Trophoblast cell (in vitro differentiated cells and primary cell): ENCODE results near the gene BBX.

Experiments
- DNase-seq, 2 donors: peaks; one replicate each; pipeline ENCODE4 v3.0.0-alpha.2; 2016
- H2AFZ ChIP-seq: 2 replicates; pipeline ENCODE4 v1.6.1; 2013; ENCODE audit warnings: low read length, moderate library complexity, mild to moderate bottlenecking; ENCODE audit not compliant: insufficient read depth, poor library complexity
- H2AK5ac ChIP-seq: 2 replicates; pipeline ENCODE4 v1.6.1; 2013; ENCODE audit warnings: mild to moderate bottlenecking, low read length
- H2BK120ac ChIP-seq: 2 replicates; pipeline ENCODE4 v1.6.1; 2013; ENCODE audit warnings: low read length, mild to moderate bottlenecking, moderate library complexity; ENCODE audit not compliant: insufficient read depth, poor library complexity
- H2BK12ac ChIP-seq: 2 replicates; pipeline ENCODE4 v1.6.1; 2013; ENCODE audit warnings: mild to moderate bottlenecking, low read length, moderate library complexity
- H2BK5ac ChIP-seq: 2 replicates; pipeline ENCODE4 v1.6.1; 2013; ENCODE audit warnings: low read length, low read depth, moderate library complexity, mild to moderate bottlenecking; ENCODE audit not compliant: poor library complexity
- H3K14ac ChIP-seq: 2 replicates; pipeline ENCODE4 v1.6.1; 2013; ENCODE audit warnings: mild to moderate bottlenecking, low read length
- H3K18ac ChIP-seq: 2 replicates; pipeline ENCODE4 v1.6.1; 2013; ENCODE audit warnings: mild to moderate bottlenecking, low read length
- H3K23ac ChIP-seq: 2 replicates; pipeline ENCODE4 v1.6.1; 2013; ENCODE audit warnings: low read length
- H3K27ac ChIP-seq: 2 replicates; pipeline ENCODE4 v1.5.1; 2013; ENCODE audit warnings: low read depth, mild to moderate bottlenecking, inconsistent platforms, low read length, moderate library complexity
- H3K27me3 ChIP-seq: 2 replicates; pipeline ENCODE4 v1.6.1; 2013; ENCODE audit warnings: inconsistent platforms, mild to moderate bottlenecking, low read length, moderate library complexity; ENCODE audit not compliant: insufficient read depth
- H3K36me3 ChIP-seq, 2 experiments: 1 replicate in 1 of 2; 2 replicates in 1 of 2; pipeline ENCODE4 v1.6.1; 2013; ENCODE audit warnings: low read length in 2 of 2, mild to moderate bottlenecking in 2 of 2, moderate library complexity in 1 of 2; ENCODE audit not compliant: insufficient read depth in 2 of 2, control insufficient read depth in 1 of 2
- H3K4ac ChIP-seq: 2 replicates; pipeline ENCODE4 v1.6.1; 2013; ENCODE audit warnings: low read depth, mild to moderate bottlenecking, low read length, moderate library complexity
- H3K4me1 ChIP-seq, 2 experiments: 1 replicate in 1 of 2; 2 replicates in 1 of 2; pipeline ENCODE4 v1.6.1; 2013; ENCODE audit warnings: low read length in 2 of 2, mild to moderate bottlenecking in 2 of 2, moderate library complexity in 1 of 2; ENCODE audit not compliant: insufficient read depth in 2 of 2, control insufficient read depth in 1 of 2
- H3K4me2 ChIP-seq: 2 replicates; pipeline ENCODE4 v1.6.1; 2013; ENCODE audit warnings: inconsistent platforms, mild to moderate bottlenecking, low read length, moderate library complexity
- H3K4me3 ChIP-seq: 2 replicates; pipeline ENCODE4 v1.5.1; 2013; ENCODE audit warnings: mild to moderate bottlenecking, low read depth, low read length, inconsistent platforms
- H3K79me1 ChIP-seq: one replicate; pipeline ENCODE4 v1.6.1; 2013; ENCODE audit warnings: low read length
- H3K79me2 ChIP-seq: 2 replicates; pipeline ENCODE4 v1.6.1; 2013; ENCODE audit warnings: low read length, mild to moderate bottlenecking; ENCODE audit not compliant: control insufficient read depth, insufficient read depth, poor library complexity
- H3K9ac ChIP-seq: 2 replicates; pipeline ENCODE4 v1.6.1; 2013; ENCODE audit warnings: mild to moderate bottlenecking, low read length
- H3K9me3 ChIP-seq: 2 replicates; pipeline ENCODE4 v1.6.1; 2013; ENCODE audit warnings: low read depth, mild to moderate bottlenecking, control low read depth, inconsistent platforms, low read length; ENCODE audit not compliant: insufficient read depth
- H4K12ac ChIP-seq: 2 replicates; pipeline ENCODE4 v1.6.1; 2013; ENCODE audit warnings: low read depth, mild to moderate bottlenecking, low read length, moderate library complexity
- H4K8ac ChIP-seq: 2 replicates; pipeline ENCODE4 v1.6.1; 2013; ENCODE audit warnings: low read depth, mild to moderate bottlenecking, low read length, moderate library complexity
- H4K91ac ChIP-seq: one replicate; pipeline ENCODE4 v1.6.1; 2013; ENCODE audit warnings: low read depth, mild to moderate bottlenecking, low read length, moderate library complexity
- WGBS: extraction: QIAGEN DNeasy Blood & Tissue Kit; methylation state at CpG from one replicate; pipeline ENCODE4 v1.1.7; 2013; ENCODE audit warnings: missing lambda C conversion rate; ENCODE audit not compliant: insufficient read length, insufficient coverage; ENCODE audit errors: extremely low coverage; 5-methylcytosine and 5-hydroxymethylcytosine counted together

BBX gene

DNA sequence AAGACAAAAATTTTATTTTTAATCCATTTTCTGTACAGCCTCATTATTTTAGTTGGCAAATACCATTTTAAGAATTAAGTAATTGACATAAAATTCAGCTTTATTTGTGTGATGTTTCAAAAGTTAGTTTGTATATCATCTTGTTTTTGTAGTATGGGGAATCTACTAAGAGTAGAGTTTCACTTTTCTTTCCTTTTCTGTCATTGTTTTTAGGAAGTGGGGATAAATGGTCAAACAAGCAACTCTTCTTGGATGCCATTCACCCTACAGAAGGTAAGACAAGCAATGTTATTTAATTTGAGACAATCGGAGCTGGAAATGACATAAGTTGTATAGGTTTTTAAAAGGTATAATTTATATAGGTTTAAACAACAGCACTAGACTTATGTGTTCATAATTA lies 268.3 kb downstream of the BBX start:
- WGBS = no CpG with 5 or more reads among the region's 1 CpG
- Histone ChIP-seq H3K27ac (no peak overlapping the region), H3K9ac (no peak overlapping the region), H2AFZ (no peak overlapping the region), H2BK5ac (no peak overlapping the region), H3K4me3 (no peak overlapping the region), H4K8ac (no peak overlapping the region), H3K23ac (no peak overlapping the region), H4K91ac (no peak overlapping the region), H3K4me1 (no peaks in the 10 kb centered on the region), H3K18ac (no peak overlapping the region), H3K79me1 (no peaks in the 10 kb centered on the region), H2AK5ac (no peak overlapping the region), H2BK12ac (no peak overlapping the region), H4K12ac (no peak overlapping the region), H3K36me3 (peaks cover 6 to 8% of the 10 kb centered on the region in 2 experiments), H2BK120ac (no peak overlapping the region), H3K4ac (no peak overlapping the region), H3K9me3 (no peaks in the 10 kb centered on the region), H3K27me3 (no peaks in the 10 kb centered on the region), H3K79me2 (no peaks in the 10 kb centered on the region), H3K4me2 (no peak overlapping the region), H3K14ac (no peak overlapping the region)
- DNase-seq = no peak

DNA sequence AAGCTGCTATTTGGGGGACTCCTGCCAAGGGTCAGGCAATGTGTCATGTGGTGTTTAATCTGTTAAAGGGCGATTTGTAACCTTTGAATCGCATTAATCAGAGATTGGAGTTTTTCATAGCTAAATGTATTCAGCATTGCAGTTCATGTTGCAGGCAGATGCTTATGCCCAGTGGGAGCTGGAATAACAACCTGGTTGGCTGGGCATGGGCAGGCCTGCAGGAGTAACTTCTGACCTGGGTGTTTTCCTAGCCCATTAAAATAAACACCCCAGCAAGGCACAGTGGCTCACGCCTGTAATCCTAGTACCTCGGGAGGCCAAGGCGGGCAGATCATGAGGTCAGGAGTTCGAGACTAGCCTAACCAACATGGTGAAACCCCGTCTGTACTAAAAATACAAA lies 268.7 kb downstream of the BBX start:
- H3K79me2 ChIP-seq = no peaks in the 10 kb centered on the region
- no peak for DNase-seq
- H2BK120ac ChIP-seq = no peak overlapping the region
- no peak overlapping the region for H3K4me3 ChIP-seq
- no peaks in the 10 kb centered on the region for H3K4me1 ChIP-seq
- H2AK5ac ChIP-seq = no peak overlapping the region
- H3K23ac ChIP-seq = no peak overlapping the region
- H3K27ac ChIP-seq = no peak overlapping the region
- no peak overlapping the region for H2BK5ac ChIP-seq
- no peak overlapping the region for H4K91ac ChIP-seq
- H3K4me2 ChIP-seq = no peak overlapping the region
- H3K9ac ChIP-seq = no peak overlapping the region
- no peak overlapping the region for H3K18ac ChIP-seq
- no peak overlapping the region for H3K4ac ChIP-seq
- H3K9me3 ChIP-seq = no peaks in the 10 kb centered on the region
- H3K79me1 ChIP-seq = no peaks in the 10 kb centered on the region
- no peak overlapping the region for H3K14ac ChIP-seq
- H2AFZ ChIP-seq = no peak overlapping the region
- no CpG with 5 or more reads among the region's 7 CpGs for WGBS
- no peaks in the 10 kb centered on the region for H3K27me3 ChIP-seq
- no peak overlapping the region for H2BK12ac ChIP-seq
- no peak overlapping the region for H4K8ac ChIP-seq
- H4K12ac ChIP-seq = no peak overlapping the region
- H3K36me3 ChIP-seq = peaks cover 6 to 8% of the 10 kb centered on the region in 2 experiments

DNA sequence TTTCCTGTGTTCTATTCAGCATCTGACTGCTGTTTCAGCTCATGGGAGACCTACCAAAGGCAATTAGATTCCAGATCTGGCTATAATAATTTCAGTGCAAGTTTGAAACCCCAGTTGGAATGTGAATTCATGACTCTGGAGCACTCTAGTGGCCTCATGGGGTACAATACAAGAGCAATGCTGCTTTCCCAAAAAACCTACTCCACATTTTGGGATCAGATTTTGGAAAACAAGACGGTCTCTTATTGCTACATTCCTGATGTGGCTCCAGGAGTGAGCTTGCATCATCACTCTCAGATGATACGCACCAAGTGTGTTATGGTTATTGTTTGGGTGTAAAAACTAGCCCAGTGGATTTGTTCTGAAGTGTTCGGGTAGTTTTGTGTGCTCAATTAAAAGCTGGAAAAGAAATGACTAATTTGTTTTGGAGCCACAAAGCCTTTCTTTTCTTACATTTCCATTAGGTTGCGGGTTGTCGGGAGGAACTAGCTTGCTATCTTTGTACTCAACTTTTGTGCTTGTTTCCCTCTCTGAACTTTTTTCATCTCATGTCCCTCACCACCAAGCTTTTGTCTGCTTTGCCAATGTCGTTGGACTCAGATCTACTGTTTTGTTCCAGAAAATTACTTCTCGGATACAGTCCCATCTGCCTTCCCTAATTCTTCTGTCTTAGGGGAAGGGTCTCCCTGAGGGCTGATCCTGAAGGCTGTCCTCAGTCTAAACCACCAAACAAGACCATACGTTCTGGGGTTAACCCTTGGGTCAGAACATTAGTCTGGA lies 272.1 kb downstream of the BBX start:
- Histone ChIP-seq H3K79me1 (no peaks in the 10 kb centered on the region), H2BK12ac (peak overlapping the region; percentile 38), H3K14ac (no peak overlapping the region), H3K27ac (no peak overlapping the region), H2AK5ac (no peak overlapping the region), H4K8ac (no peak overlapping the region), H3K36me3 (peaks cover 6 to 8% of the 10 kb centered on the region in 2 experiments), H3K23ac (no peak overlapping the region), H3K4ac (no peak overlapping the region), H4K91ac (no peak overlapping the region), H2BK5ac (no peak overlapping the region), H3K4me1 (no peaks in the 10 kb centered on the region), H3K4me2 (no peak overlapping the region), H2BK120ac (no peak overlapping the region), H3K27me3 (no peaks in the 10 kb centered on the region), H3K79me2 (no peaks in the 10 kb centered on the region), H3K4me3 (no peak overlapping the region), H3K9me3 (no peaks in the 10 kb centered on the region), H3K18ac (no peak overlapping the region), H4K12ac (no peak overlapping the region), H3K9ac (no peak overlapping the region), H2AFZ (no peak overlapping the region)
- no peak for DNase-seq
- no CpG with 5 or more reads among the region's 8 CpGs for WGBS

DNA sequence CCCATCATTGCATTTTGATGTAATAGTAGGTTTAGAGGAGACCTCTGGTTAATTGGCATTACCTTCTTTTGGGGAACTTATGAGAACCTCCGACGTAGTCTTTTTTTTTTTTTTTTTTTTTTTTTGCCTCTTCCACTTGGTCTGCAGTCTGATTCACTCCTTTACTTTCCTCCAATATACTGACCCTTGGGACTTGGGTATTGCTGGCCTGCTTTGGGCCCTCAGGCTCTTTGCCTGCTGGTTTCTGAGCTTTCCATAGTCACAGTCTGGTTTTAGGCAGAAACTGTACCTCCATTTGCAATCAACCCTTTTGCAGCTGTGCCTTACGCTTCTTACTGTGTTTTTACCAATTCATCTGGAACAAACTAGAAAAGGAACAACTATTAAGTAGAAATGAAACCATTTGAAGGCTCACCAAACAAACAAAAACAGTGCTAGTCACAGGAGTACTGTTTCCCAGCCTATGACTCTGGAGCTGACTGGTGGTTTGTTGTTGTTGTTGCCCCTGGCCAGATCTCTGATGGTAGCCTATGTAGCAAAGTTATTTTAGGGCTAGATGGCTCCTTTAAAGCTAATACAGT lies 272.8 kb downstream of the BBX start:
- H2BK120ac ChIP-seq = no peak overlapping the region
- no peak overlapping the region for H3K9ac ChIP-seq

More for the DNA sequence above, 272.8 kb downstream of the BBX start:
- no peak overlapping the region for H2BK5ac ChIP-seq
- no peak overlapping the region for H2AK5ac ChIP-seq
- no peaks in the 10 kb centered on the region for H3K27me3 ChIP-seq
- no peaks in the 10 kb centered on the region for H3K79me1 ChIP-seq
- H4K8ac ChIP-seq = no peak overlapping the region
- H3K79me2 ChIP-seq = no peaks in the 10 kb centered on the region
- H3K4ac ChIP-seq = no peak overlapping the region
- H3K23ac ChIP-seq = no peak overlapping the region
- no peak overlapping the region for H3K18ac ChIP-seq
- WGBS = no CpG with 5 or more reads among the region's 3 CpGs
- DNase-seq = no peak
- H4K12ac ChIP-seq = no peak overlapping the region
- no peak overlapping the region for H2AFZ ChIP-seq
- no peaks in the 10 kb centered on the region for H3K4me1 ChIP-seq
- H3K9me3 ChIP-seq = no peaks in the 10 kb centered on the region
- H3K14ac ChIP-seq = no peak overlapping the region
- H4K91ac ChIP-seq = no peak overlapping the region
- no peak overlapping the region for H3K27ac ChIP-seq
- H3K4me2 ChIP-seq = no peak overlapping the region
- no peak overlapping the region for H2BK12ac ChIP-seq
- H3K36me3 ChIP-seq = peaks cover 6 to 8% of the 10 kb centered on the region in 2 experiments
- no peak overlapping the region for H3K4me3 ChIP-seq
